Glutamatergic neuron (in vitro differentiated cells): ENCODE data around the gene SMARCAD1. TPM values are rescaled to one million over a fixed set of nuclear protein-coding genes. Genes with fewer than 3 reads are reported as not detected.

Experiments
- DNase-seq: peaks from one replicate; pipeline ENCODE4 v3.0.0; 2022
- H3K27ac Mint-ChIP-seq: one replicate; pipeline ENCODE4 v1.8.0; 2020; ENCODE audit warnings: mild to moderate bottlenecking, mixed read lengths, inconsistent platforms; ENCODE audit not compliant: unreplicated experiment
- H3K27me3 Mint-ChIP-seq: one replicate; pipeline ENCODE4 v1.8.0; 2020; ENCODE audit warnings: mild to moderate bottlenecking, moderate library complexity, mixed read lengths, inconsistent platforms; ENCODE audit not compliant: unreplicated experiment
- H3K36me3 Mint-ChIP-seq: one replicate; pipeline ENCODE4 v1.8.0; 2020; ENCODE audit warnings: mild to moderate bottlenecking, mixed read lengths, inconsistent platforms; ENCODE audit not compliant: unreplicated experiment
- H3K4me1 Mint-ChIP-seq: one replicate; pipeline ENCODE4 v1.8.0; 2020; ENCODE audit warnings: mild to moderate bottlenecking, low read depth, mixed read lengths, inconsistent platforms; ENCODE audit not compliant: unreplicated experiment
- H3K4me3 Mint-ChIP-seq: one replicate; pipeline ENCODE4 v1.8.0; 2020; ENCODE audit warnings: mild to moderate bottlenecking, mixed read lengths, inconsistent platforms; ENCODE audit not compliant: unreplicated experiment
- H3K9me3 Mint-ChIP-seq: one replicate; pipeline ENCODE4 v1.8.0; 2020; ENCODE audit warnings: mild to moderate bottlenecking, moderate library complexity, mixed read lengths, inconsistent platforms; ENCODE audit not compliant: unreplicated experiment
- total RNA-seq: library from RNA; stranded (reverse); fragmentation: NEBNext Ultra II Directional; extraction: Animal tissue kit (Norgen Biotek cat#: 25700); gene quantifications from one replicate; pipeline ENCODE4 v1.2.1, GENCODE V29; 2021; ENCODE audit not compliant: unreplicated experiment
- TF ChIP-seq, protein P1 (sequence below): fragments of 200-600 bp; sonication (generic); IDR thresholded peaks from one replicate; pipeline ENCODE4 v1.5.0; 2021; ENCODE audit not compliant: partially characterized antibody, unreplicated experiment

SMARCAD1 gene
- total RNA-seq, 1 donor from 2014 or later, result 74.8 TPM

DNA sequence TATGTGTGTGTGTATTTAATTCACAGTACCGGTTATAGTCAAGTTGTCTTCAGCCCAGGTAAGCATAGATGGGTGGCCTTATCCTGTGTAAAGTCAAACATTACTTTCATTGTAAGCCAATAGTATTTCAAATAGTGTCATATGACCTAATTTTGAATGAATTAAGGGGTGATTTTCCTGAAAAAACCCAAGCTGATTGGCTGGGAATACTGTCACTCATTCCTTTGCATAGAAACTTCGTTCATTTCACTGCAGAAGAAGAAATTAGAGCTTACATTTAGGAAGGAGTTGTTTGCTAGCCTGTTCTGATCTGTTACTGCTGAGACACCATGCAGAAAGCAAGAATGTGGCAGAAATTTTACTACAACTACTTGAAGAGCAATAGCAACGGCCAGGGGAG, 45.4 kb downstream of the SMARCAD1 start:
- DNase-seq, result no peak
- no peaks in the 10 kb centered on the region for H3K36me3 Mint-ChIP-seq

DNA sequence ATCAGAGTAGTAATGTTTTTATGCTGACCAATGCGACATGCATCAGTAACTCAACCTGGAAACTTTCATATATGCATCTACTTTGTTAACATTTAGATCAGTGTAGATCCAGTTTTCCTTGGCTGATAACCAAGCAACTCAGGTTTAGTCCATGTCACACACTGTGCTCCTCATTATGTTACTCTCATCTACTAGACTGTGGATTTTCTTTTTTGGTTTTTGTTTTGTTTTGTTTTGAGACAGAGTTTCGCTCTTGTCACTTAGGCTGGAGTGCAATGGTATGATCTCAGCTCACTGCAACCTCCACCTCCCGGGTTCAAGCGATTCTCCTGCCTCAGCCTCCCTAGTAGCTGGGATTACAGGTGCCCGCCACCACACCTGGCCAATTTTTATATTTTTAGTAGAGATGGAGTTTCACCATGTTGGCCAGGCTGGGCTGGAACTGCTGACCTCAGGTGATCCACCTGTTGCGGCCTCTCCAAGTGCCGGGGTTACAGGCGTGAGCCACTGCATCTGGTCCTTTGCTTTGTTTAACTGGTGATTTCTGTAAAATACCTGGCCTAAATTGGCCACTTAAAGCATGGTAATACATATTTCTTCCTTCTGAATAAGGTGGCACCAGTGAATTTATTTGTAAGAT, 48.6 kb downstream of the SMARCAD1 start:
- Mint-ChIP-seq H3K36me3 (no peaks in the 10 kb centered on the region), H3K27me3 (no peaks in the 10 kb centered on the region), H3K4me1 (no peaks in the 10 kb centered on the region), H3K9me3 (no peaks in the 10 kb centered on the region), H3K27ac (no peak overlapping the region), H3K4me3 (no peak overlapping the region)
- DNase-seq, result no peak
- TF ChIP-seq, protein P1, sequence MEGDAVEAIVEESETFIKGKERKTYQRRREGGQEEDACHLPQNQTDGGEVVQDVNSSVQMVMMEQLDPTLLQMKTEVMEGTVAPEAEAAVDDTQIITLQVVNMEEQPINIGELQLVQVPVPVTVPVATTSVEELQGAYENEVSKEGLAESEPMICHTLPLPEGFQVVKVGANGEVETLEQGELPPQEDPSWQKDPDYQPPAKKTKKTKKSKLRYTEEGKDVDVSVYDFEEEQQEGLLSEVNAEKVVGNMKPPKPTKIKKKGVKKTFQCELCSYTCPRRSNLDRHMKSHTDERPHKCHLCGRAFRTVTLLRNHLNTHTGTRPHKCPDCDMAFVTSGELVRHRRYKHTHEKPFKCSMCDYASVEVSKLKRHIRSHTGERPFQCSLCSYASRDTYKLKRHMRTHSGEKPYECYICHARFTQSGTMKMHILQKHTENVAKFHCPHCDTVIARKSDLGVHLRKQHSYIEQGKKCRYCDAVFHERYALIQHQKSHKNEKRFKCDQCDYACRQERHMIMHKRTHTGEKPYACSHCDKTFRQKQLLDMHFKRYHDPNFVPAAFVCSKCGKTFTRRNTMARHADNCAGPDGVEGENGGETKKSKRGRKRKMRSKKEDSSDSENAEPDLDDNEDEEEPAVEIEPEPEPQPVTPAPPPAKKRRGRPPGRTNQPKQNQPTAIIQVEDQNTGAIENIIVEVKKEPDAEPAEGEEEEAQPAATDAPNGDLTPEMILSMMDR, result no peak

More for the DNA sequence above, 45.4 kb downstream of the SMARCAD1 start:
- Mint-ChIP-seq H3K9me3 (no peaks in the 10 kb centered on the region), H3K4me3 (no peak overlapping the region), H3K27me3 (no peaks in the 10 kb centered on the region), H3K4me1 (no peaks in the 10 kb centered on the region), H3K27ac (no peak overlapping the region)
- TF ChIP-seq, protein P1, result no peak

DNA sequence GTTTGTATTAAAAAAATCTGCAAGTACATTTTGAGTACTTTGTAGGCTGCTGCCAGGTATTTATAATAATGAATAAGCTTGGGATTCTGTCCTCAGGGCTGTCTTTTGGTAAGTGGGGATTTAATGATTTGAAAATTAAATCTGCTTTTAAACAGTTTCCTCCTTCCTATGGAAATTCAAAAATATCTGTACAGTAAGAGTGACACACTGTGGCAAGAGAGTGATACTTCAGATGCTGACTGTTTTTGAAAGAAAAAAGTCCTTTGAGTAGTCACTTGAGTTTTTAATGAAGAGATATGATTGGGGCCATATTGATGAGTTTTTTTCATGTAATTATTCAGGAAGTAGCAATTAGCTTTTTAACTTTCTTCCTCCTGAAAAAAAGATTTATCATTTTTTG, 49.2 kb downstream of the SMARCAD1 start:
- no peak overlapping the region for H3K27ac Mint-ChIP-seq
- no peaks in the 10 kb centered on the region for H3K9me3 Mint-ChIP-seq
- no peaks in the 10 kb centered on the region for H3K4me1 Mint-ChIP-seq
- no peak for DNase-seq
- no peaks in the 10 kb centered on the region for H3K27me3 Mint-ChIP-seq
- TF ChIP-seq, protein P1, result no peak
- H3K4me3 Mint-ChIP-seq, result no peak overlapping the region
- H3K36me3 Mint-ChIP-seq, result no peaks in the 10 kb centered on the region

DNA sequence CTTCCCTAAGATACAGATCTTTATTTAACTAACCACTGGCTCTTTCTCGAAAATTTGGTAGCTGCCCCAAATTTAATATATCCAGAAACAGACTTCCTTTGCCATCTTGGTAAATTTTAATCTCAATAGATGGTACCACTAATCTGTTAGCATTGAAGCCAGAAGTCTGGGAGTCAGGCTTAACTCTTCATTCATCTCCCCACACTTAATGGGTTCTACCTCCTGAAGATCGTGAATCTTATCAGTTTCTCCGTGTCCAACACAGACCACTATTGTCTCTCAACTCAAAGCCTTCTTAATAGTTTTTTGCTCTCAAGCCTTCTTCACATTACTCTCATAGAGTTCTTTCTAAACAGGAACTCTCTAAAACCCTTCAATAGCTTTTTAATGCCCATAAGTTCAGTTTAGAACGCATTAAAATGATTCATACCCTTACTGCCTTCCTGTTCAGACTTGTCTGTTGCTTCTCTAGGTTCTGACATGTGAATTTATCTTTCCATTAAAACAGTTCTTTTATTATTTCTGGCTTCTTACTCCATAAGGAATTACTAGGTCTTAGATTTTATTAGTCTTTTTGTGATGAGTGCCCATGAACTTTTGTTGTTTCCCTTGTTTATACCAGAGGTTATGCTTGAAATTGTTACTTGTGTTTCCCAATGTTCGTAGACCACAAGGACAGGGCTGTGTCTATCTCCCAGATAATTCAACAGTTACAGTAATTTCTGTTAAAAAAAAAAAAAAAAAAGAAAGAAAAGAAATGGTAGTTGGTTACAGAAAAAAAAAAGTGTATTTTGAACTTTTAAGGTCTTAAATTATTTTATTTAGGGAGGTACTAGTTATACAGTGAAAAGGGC, 54.7 kb downstream of the SMARCAD1 start:
- no peaks in the 10 kb centered on the region for H3K9me3 Mint-ChIP-seq
- H3K4me1 Mint-ChIP-seq, result no peaks in the 10 kb centered on the region
- TF ChIP-seq, protein P1, result no peak
- no peak overlapping the region for H3K4me3 Mint-ChIP-seq
- H3K27ac Mint-ChIP-seq, result no peak overlapping the region
- no peaks in the 10 kb centered on the region for H3K36me3 Mint-ChIP-seq
- no peak for DNase-seq
- H3K27me3 Mint-ChIP-seq, result no peaks in the 10 kb centered on the region

DNA sequence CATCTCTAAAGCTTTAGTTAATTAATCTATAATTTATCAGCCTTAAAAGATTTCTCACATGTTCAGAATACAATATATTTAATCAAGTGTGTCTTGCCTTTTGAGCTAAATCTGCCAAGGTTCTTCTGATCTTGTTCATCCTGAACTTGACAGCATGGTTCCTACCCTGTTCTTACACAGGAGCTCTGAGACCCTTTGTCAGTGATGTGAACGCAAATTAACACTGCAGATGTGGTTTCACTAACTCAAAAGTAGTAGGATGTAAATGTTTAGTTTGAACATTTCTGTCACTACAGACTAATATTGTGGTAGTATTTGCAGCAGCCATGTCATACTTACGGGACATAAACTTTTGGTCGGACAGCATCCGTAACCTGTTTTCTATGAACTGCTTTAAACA, 59.4 kb downstream of the SMARCAD1 start:
- no peak for DNase-seq
- H3K27me3 Mint-ChIP-seq, result no peaks in the 10 kb centered on the region
- no peaks in the 10 kb centered on the region for H3K9me3 Mint-ChIP-seq
- TF ChIP-seq, protein P1, result no peak
- H3K36me3 Mint-ChIP-seq, result no peaks in the 10 kb centered on the region
- H3K27ac Mint-ChIP-seq, result no peak overlapping the region
- no peak overlapping the region for H3K4me3 Mint-ChIP-seq
- no peaks in the 10 kb centered on the region for H3K4me1 Mint-ChIP-seq
